ENCODE data around the gene XAF1.
"Not testable (repeated sequence)": the region's sequence is repeated elsewhere in the genome, so short reads cannot be mapped to it uniquely, and the experiment has no call there.

The XAF1 gene

DNA sequence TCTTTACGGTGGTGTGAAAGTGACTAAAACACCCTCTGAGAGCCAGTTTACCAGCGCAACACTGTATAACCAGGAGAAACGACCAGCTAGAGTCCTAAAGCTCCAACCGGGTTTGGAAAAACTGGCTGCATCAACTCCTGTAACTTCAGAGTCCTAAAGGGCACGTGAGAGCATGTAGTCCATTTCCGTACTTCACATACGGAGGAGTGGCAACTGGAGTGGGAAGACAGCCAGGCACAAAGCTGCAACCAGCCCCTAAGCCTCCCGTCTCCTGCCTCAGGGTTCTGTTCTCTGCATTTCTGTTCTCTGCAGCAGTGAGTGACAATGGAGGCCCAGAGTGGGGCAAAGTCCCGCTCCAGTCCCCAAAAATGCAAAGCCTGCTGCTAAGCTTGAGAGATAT is 56.4 kb downstream of the XAF1 start:
- DNase-seq, result no peak

DNA sequence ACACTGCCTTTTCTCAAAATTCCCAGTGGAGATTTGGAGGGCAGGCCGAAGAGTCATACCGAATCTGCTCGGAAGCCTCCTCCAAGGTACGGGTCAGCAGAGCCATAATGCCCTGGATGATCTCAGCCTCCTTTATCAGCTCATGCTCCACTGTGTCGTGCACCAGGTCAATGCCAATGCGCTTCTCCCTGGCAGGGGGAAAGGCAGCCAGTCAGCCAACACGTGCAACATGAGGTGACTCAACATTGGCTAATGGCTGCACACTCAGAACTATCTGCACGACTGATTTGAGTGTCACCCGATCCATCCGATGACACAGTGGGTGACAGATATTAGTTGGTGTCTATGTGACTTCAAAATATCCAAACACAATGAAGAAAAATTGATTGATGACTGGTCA is 59.9 kb downstream of the XAF1 start:
- no peak for DNase-seq

DNA sequence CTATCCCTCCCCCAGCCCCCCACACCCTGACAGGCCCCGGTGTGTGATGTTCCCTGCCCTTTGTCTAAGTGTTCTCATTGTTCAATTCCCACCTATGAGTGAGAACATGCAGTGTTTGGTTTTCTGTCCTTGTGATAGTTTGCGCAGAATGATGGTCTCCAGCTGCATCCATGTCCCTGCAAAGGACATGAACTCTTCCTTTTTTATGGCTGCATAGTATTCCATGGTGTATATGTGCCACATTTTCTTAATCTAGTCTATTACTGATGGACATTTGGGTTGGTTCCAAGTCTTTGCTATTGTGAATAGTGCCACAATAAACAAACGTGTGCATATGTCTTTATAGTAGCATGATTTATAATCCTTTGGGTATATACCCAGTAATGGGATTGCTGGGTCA is 60.5 kb downstream of the XAF1 start:
- DNase-seq, result not testable (repeated sequence)

DNA sequence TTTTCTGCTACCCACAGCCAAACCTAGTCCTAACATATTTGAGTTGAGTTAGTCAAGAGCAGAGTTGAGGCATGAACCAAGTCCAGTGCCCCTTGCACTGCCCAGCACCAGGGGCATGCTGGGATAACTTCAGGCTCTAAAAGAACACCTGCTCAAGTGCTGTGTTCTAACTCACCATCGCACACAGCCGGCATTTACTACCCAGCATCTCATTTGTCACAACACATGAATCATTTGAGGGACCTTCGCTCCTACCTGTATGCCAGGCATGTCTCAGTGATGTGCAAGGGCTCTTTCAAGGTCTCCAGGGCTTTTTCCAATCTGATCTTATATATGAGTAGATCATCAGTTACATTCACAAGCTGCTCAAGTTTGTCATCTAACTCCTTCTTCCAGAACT is 63.1 kb downstream of the XAF1 start:
- no peak for DNase-seq

DNA sequence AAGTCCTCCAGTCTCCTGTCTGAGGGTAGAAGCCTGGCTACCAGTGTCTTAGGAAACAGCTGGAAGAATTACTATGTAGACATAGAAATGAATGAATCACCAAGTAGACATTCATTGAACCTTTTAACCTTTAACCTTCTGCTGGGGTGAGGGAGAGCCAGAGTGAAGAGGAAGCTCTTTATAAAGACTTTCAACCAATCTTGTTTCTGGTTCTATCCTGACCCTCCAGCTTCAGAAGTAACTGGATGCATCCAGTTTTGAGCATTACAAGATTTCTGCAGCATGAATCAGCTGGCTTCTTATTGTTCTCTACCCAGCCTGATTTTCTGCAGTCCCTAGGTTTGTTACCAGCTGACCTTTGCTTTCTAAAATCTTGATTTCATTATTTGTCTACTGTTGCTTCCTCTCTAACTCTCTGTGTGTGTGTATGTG is 67.2 kb downstream of the XAF1 start:
- no peak for DNase-seq

Measured in NCI-H2227 treated with DMSO at 0.1 percent for 48 hours (cell line).